Liver (tissue), 9 donors: ENCODE data around the gene GNB1L. TPM values are rescaled to one million over a fixed set of nuclear protein-coding genes. Genes with fewer than 3 reads are reported as not detected.

ENCODE experiments used
- DNase-seq: peaks from one replicate; pipeline ENCODE4 v3.0.0-alpha.2; 2017; ENCODE audit warnings: low spot score
- H3K27ac ChIP-seq, 2 donors: one replicate each; pipeline ENCODE4 v1.7.0; 2013; ENCODE audit warnings: inconsistent platforms in 2 of 2, low read length in 2 of 2, control low read depth in 1 of 2, low read depth in 1 of 2, mild to moderate bottlenecking in 1 of 2
- H3K27me3 ChIP-seq, 4 donors: one replicate each; pipeline versions ENCODE4 v1.6.1 to v1.7.0; 2013; ENCODE audit warnings: low read length in 3 of 4, inconsistent platforms in 1 of 4, mild to moderate bottlenecking in 1 of 4, moderate library complexity in 1 of 4; ENCODE audit not compliant: control insufficient read depth in 4 of 4, insufficient read depth in 4 of 4
- H3K36me3 ChIP-seq, 4 donors: one replicate each; pipeline versions ENCODE4 v1.6.1 to v1.7.0; 2013; ENCODE audit warnings: low read length in 3 of 4, mild to moderate bottlenecking in 3 of 4, low read depth in 1 of 4, moderate library complexity in 1 of 4; ENCODE audit not compliant: control insufficient read depth in 4 of 4, insufficient read depth in 3 of 4
- H3K4me1 ChIP-seq, 4 donors: one replicate each; pipeline versions ENCODE4 v1.6.1 to v1.7.0; 2013; ENCODE audit warnings: low read length in 3 of 4, mild to moderate bottlenecking in 3 of 4, moderate library complexity in 1 of 4; ENCODE audit not compliant: control insufficient read depth in 4 of 4, insufficient read depth in 4 of 4
- H3K4me3 ChIP-seq, 3 donors: one replicate each; pipeline versions ENCODE4 v1.6.1 to v1.7.0; 2013; ENCODE audit warnings: low read length in 3 of 3, control low read depth in 1 of 3, low read depth in 1 of 3, mild to moderate bottlenecking in 1 of 3
- H3K9ac ChIP-seq, 2 donors: one replicate each; pipeline ENCODE4 v1.7.0; 2013; ENCODE audit warnings: low read length in 2 of 2, mild to moderate bottlenecking in 2 of 2, moderate library complexity in 2 of 2, control low read depth in 1 of 2, low read depth in 1 of 2
- H3K9me3 ChIP-seq, 4 donors: one replicate each; pipeline versions ENCODE4 v1.6.1 to v1.7.0; 2013; ENCODE audit warnings: low read length in 3 of 4; ENCODE audit not compliant: control insufficient read depth in 4 of 4
- CTCF ChIP-seq: fragments of 150-350 bp; IDR thresholded peaks from 2 replicates; pipeline ENCODE4 v1.5.1; 2017; ENCODE audit warnings: improper control_type of control experiment, low read depth, low read length; ENCODE audit not compliant: missing input control
- FOXA1 ChIP-seq: IDR thresholded peaks from 2 replicates; pipeline ENCODE4 v1.6.1; 2016; ENCODE audit warnings: antibody characterized with exemption
- FOXA2 ChIP-seq: IDR thresholded peaks from 2 replicates; pipeline ENCODE4 v1.6.1; 2016; ENCODE audit warnings: antibody characterized with exemption
- GABPA ChIP-seq, 2 donors: IDR thresholded peaks in 1 of 2; conservative IDR thresholded peaks in 1 of 2; 2 replicates each; pipeline ENCODE4 v1.6.1; 2016; ENCODE audit warnings: antibody characterized with exemption in 2 of 2, mild to moderate bottlenecking in 1 of 2, moderate library complexity in 1 of 2
- HNF4A ChIP-seq, 2 donors: conservative IDR thresholded peaks; 2 replicates each; pipeline ENCODE4 v1.6.1; 2016; ENCODE audit warnings: antibody characterized with exemption in 2 of 2, mild to moderate bottlenecking in 2 of 2
- JUND ChIP-seq, 2 donors: IDR thresholded peaks; 2 replicates each; pipeline ENCODE4 v1.6.1; 2016; ENCODE audit warnings: antibody characterized with exemption in 2 of 2
- RXRA ChIP-seq, 2 donors: IDR thresholded peaks; 2 replicates each; pipeline ENCODE4 v1.6.1; 2017 to 2018; ENCODE audit warnings: antibody characterized with exemption in 2 of 2, mild to moderate bottlenecking in 1 of 2
- SP1 ChIP-seq: IDR thresholded peaks from 2 replicates; pipeline ENCODE4 v1.6.1; 2018; ENCODE audit warnings: antibody characterized with exemption, mild to moderate bottlenecking
- TAF1 ChIP-seq: conservative IDR thresholded peaks from 2 replicates; pipeline ENCODE4 v1.6.1; 2016; ENCODE audit warnings: antibody characterized with exemption, mild to moderate bottlenecking
- WGBS: extraction: QIAGEN DNeasy Blood & Tissue Kit; methylation state at CpG from one replicate; pipeline ENCODE4 v1.1.7; 2013; 5-methylcytosine and 5-hydroxymethylcytosine counted together
- polyA plus RNA-seq, 2 donors: library from polyadenylated mRNA; stranded (reverse) in 1 of 2; unstranded in 1 of 2; fragments of 200-250 nt in 1 of 2; fragments of >200 nt in 1 of 2; fragmentation: Nextera tagmentation in 1 of 2; extraction: Ambion mirVana in 1 of 2; gene quantifications; one replicate each; pipeline versions ENCODE4 v1.2.1 to v1.2.3, GENCODE V29; 2013 to 2015
- total RNA-seq, 2 donors: library from RNA; depleted of rRNA; stranded (reverse); fragments of >200 nt; gene quantifications; one replicate each; pipeline ENCODE4 v1.2.3, GENCODE V29; 2014
- TF ChIP-seq, protein P1 (sequence below): IDR thresholded peaks from 2 replicates; pipeline ENCODE4 v1.6.1; 2016; ENCODE audit warnings: antibody characterized with exemption
- donor health status: healthy.
- donor health status: healthy.
- donor health status: healthy.
- donor health status: healthy.
- donor health status: healthy.

The GNB1L gene
- total and polyA plus RNA-seq, 4 donors, result 1.5 to 3.6 (median 1.9) TPM

DNA sequence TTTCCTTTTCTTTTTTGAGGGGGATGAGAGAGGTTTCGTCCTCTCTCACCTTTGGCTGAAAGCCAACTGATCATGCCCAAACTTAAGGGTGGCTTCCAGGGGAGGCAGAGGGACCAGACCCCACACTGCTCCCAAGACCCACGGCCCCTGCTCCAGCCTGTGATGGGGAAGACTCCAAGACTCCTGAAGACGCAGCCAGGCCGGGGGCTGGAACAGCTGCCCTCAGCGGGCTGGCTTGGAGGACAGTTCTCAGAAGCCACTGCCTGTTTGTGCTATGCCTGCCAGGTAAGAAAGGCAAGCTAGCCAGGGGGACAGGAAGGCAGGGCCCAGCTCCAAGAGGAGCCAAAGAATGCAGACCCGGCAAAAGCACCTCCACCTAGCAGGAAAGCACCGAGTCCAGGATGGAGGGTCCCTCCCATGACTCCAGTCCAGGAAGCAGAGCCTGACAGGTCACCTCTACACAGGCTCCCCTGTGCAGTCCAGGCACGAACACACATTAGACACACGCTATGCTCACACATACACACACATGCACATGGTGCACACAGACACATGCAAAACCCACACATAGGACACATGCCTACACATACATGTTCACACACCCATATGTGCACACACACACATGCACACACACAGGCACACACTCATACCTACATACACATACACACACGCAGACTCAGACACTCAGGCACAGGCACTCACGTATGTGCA lies 31.3 kb downstream of the GNB1L start:
- peak; percentile 31 for DNase-seq
- TF ChIP-seq FOXA2 (no peak), JUND (IDR thresholded peaks at IDR 0.05) (no peak), RXRA (IDR thresholded peaks at IDR 0.05) (no peak), SP1 (no peak), HNF4A (conservative IDR thresholded peaks at IDR 0.05) (no peak), CTCF (no peak), FOXA1 (no peak), TAF1 (no peak), GABPA (IDR thresholded peaks at IDR 0.05 in 1 of 2, conservative IDR thresholded peaks at IDR 0.05 in 1 of 2) (no peak)
- TF ChIP-seq, protein P1, sequence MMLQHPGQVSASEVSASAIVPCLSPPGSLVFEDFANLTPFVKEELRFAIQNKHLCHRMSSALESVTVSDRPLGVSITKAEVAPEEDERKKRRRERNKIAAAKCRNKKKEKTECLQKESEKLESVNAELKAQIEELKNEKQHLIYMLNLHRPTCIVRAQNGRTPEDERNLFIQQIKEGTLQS, result no peak
- H3K4me3 ChIP-seq, result no peak overlapping the region
- no peaks in the 10 kb centered on the region for H3K36me3 ChIP-seq
- no peaks in the 10 kb centered on the region for H3K27me3 ChIP-seq
- H3K9me3 ChIP-seq, result no peaks in the 10 kb centered on the region
- H3K9ac ChIP-seq, result no peak overlapping the region
- peaks cover 9 to 47% (median 40%) of the 10 kb centered on the region in 4 donors for H3K4me1 ChIP-seq
- H3K27ac ChIP-seq, result peak overlapping the region; percentile 32 to 47
- WGBS, result 65% methylated on average over 11 of the region's 11 CpGs

DNA sequence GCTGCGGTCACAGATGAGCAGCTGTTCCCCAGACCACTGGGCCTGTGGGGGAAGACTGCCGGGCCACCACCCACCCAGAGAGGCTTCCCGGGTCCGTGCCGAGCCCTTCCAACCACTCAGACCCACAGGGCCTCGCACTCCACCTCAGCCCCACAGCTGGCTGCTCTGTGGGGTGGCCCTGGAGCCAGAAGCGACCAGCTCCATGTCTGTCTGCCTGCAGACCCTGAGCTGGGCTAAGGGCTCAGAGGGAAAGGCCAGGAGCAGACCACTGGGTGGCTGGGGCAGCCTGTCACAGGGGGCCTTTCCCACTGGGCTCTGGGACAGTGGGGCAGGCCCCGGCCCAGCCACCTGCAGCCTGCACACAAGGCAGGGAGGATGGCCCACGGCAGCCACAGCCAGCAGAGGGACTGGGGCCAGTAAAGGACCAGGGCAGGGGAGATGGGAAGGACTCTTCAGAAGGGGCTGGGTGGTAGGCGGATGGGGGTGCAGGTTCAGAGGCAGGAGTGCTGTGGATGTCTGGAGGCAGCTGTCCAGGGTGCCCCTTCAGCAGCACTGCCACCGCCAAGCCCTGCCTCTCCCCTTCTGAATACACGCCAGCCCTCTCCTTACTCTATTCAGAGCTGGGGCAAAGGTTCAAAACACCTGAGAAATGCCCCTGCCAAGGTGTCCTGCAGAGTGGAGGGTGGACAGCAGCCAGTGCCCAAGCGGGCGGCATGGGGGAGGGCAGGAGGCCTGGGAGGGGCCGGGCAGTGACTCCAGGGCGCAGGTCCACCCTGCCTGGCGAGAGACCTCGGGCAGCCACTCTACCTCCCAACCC lies 32.2 kb downstream of the GNB1L start:
- no peaks in the 10 kb centered on the region for H3K27me3 ChIP-seq
- no peaks in the 10 kb centered on the region for H3K9me3 ChIP-seq
- H3K36me3 ChIP-seq, result no peaks in the 10 kb centered on the region
- no peak overlapping the region for H3K9ac ChIP-seq
- H3K27ac ChIP-seq, result peak overlapping the region in 1 of 2 donors; percentile 7
- H3K4me3 ChIP-seq, result no peak overlapping the region
- no peak for DNase-seq
- TF ChIP-seq RXRA (IDR thresholded peaks at IDR 0.05), result no peak
- peak; percentile 40 for TF ChIP-seq HNF4A (conservative IDR thresholded peaks at IDR 0.05)
- WGBS, result 64% methylated on average over 18 of the region's 18 CpGs
- peaks cover 9 to 47% (median 40%) of the 10 kb centered on the region in 4 donors for H3K4me1 ChIP-seq

DNA sequence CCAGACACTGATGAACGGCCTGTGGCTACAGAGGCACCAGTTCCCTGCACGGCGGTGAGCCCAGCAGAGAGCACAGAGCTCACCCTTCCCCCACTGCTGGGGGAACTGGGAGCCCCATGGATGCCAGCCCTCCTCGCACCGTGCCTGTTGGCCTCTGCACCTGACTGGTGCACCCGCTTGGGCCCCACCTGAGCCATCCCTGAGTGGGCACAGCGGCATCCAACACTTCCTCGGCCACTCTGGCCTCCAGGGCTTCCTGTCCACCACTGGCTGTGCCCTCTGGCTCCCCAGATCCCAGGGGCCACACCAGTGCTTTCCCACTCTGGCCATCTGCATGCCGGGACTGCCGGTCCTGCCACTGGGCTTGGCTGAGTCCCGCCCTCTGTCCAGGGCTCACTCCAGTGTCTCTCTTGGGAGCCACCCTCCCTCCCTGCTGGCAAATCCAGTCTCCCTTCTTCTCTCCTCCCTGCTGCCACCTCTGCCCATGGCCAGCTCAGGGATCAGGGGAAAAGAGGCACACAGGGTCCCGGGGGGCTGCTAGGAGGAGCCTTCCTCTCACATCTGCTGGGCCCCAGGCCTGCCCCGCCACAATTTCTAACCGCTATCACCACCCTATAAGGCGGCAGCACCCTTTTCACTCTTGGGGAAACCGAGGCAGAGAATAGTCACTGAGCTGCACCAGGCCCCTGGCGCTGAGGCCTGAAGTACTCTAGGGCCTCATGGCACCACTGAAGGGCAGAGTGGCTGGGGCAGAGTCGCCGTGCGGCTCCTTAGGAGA lies 33.0 kb downstream of the GNB1L start:
- no peaks in the 10 kb centered on the region for H3K27me3 ChIP-seq
- peaks cover 9 to 42% (median 36%) of the 10 kb centered on the region in 4 donors for H3K4me1 ChIP-seq
- no peak for TF ChIP-seq HNF4A (conservative IDR thresholded peaks at IDR 0.05)
- TF ChIP-seq FOXA1, result no peak
- no peak for TF ChIP-seq GABPA (IDR thresholded peaks at IDR 0.05 in 1 of 2, conservative IDR thresholded peaks at IDR 0.05 in 1 of 2)
- 96% methylated on average over 20 of the region's 20 CpGs for WGBS
- DNase-seq, result no peak
- no peaks in the 10 kb centered on the region for H3K9me3 ChIP-seq
- no peak overlapping the region for H3K4me3 ChIP-seq
- no peak overlapping the region for H3K27ac ChIP-seq
- H3K36me3 ChIP-seq, result no peaks in the 10 kb centered on the region
- no peak overlapping the region for H3K9ac ChIP-seq
